ENCODE results near the gene ZFP92.

ZFP92 gene

GRCh38 chrX:153457827-153458466 lies 46.7 kb downstream of the ZFP92 start:
- no peak for DNase-seq

- no peak for DNase-seq
Observed at GRCh38 chrX:153458476-153458875, 47.2 kb downstream of the ZFP92 start.

- no peak for DNase-seq
Observed at GRCh38 chrX:153459986-153460385, 48.7 kb downstream of the ZFP92 start.

GRCh38 chrX:153460826-153461225 lies 49.6 kb downstream of the ZFP92 start:
- peak; percentile 51 for DNase-seq
